GM12878 (cell line): ENCODE data around the gene CAMK2B. TPM values are rescaled to one million over a fixed set of nuclear protein-coding genes. Genes with fewer than 3 reads are reported as not detected.

Experiments used
- ATAC-seq: fragments of 200-7000 bp; cut with Tn5 transposase; 3 replicates; pipeline ENCODE4 v1.9.1; 2020; ENCODE audit warnings: mild to moderate bottlenecking, moderate library complexity
- BruUV-seq: library from RNA; stranded (reverse); fragments of 400-500 nt; replicated peaks from 2 replicates; lab custom pipeline; 2021; lab: Mats Ljungman, UMichigan
- CTCF ChIA-PET: fragments of 300-600 bp; sonication (Branson Sonifier 250); formaldehyde crosslinking; extraction: SDS; loops from one replicate; lab custom pipeline; 2021; ENCODE audit warnings: inconsistent platforms; lab: Yijun Ruan, JAX
- POLR2A ChIA-PET: fragments of 350-600 bp; formaldehyde crosslinking; extraction: SDS; loops from one replicate; lab custom pipeline; 2021; ENCODE audit warnings: inconsistent platforms; lab: Charles Lee
- RAD21 ChIA-PET: fragments of 300-600 bp; sonication (Branson Sonifier 250); formaldehyde crosslinking; loops from one replicate; lab custom pipeline; 2023; ENCODE audit warnings: antibody characterized with exemption; ENCODE audit not compliant: unreplicated experiment; lab: Charles Lee
- SMC1A ChIA-PET: fragments of 300-600 bp; sonication (Branson Sonifier 250); formaldehyde crosslinking; loops from one replicate; lab custom pipeline; 2023; ENCODE audit not compliant: unreplicated experiment, uncharacterized antibody; lab: Charles Lee
- DNase-seq: peaks from one replicate; pipeline ENCODE4 v3.0.0-alpha.2; 2011; ENCODE audit warnings: low read depth, low spot score
- FAIRE-seq: peaks from 3 replicates; lab custom pipeline; 2011; peaks lifted over from hg19 to GRCh38; lab: Jason Lieb, UNC
- H2AFZ ChIP-seq: 2 replicates; pipeline ENCODE4 v1.6.0; 2011; ENCODE audit warnings: low read depth, low read length, control low read depth; ENCODE audit not compliant: control insufficient read depth
- H3K27ac ChIP-seq: 2 replicates; pipeline ENCODE4 v1.5.1; 2011; ENCODE audit warnings: control low read depth; ENCODE audit not compliant: control insufficient read depth, insufficient read depth
- H3K27me3 ChIP-seq, 2 experiments: replicated peaks in 1 of 2; 2 replicates each; pipeline versions ENCODE4 v1.6.0 to v1.6.1; 2011; ENCODE audit warnings: low read length in 1 of 2; ENCODE audit not compliant: control insufficient read depth in 2 of 2, insufficient read depth in 2 of 2
- H3K36me3 ChIP-seq, 2 experiments: 2 replicates each; pipeline ENCODE4 v1.5.1; 2011; ENCODE audit warnings: low read length in 1 of 2; ENCODE audit not compliant: control insufficient read depth in 2 of 2, insufficient read depth in 2 of 2
- H3K4me1 ChIP-seq: 2 replicates; pipeline ENCODE4 v1.6.1; 2011; ENCODE audit warnings: mild to moderate bottlenecking, low read length, moderate library complexity, mixed read lengths; ENCODE audit not compliant: control insufficient read depth, insufficient read depth
- H3K4me2 ChIP-seq: 2 replicates; pipeline ENCODE4 v1.6.0; 2011; ENCODE audit warnings: control low read depth; ENCODE audit not compliant: control insufficient read depth, insufficient read depth
- H3K4me3 ChIP-seq: fragments of 200-600 bp; sonication (generic); 2 replicates; pipeline ENCODE4 v1.5.1; 2016
- H3K79me2 ChIP-seq: 2 replicates; pipeline ENCODE4 v1.6.0; 2011; ENCODE audit warnings: low read length; ENCODE audit not compliant: control insufficient read depth, insufficient read depth
- H3K9ac ChIP-seq: 2 replicates; pipeline ENCODE4 v1.8.0; 2011; ENCODE audit warnings: low read length, control low read depth, mixed read lengths; ENCODE audit not compliant: control insufficient read depth, insufficient read depth
- H3K9me3 ChIP-seq: replicated peaks from 3 replicates; pipeline ENCODE4 v1.5.1; 2011; ENCODE audit warnings: mild to moderate bottlenecking, low read length; ENCODE audit not compliant: control insufficient read depth, insufficient read depth
- H4K20me1 ChIP-seq: 2 replicates; pipeline ENCODE4 v1.6.0; 2011; ENCODE audit not compliant: control insufficient read depth, insufficient read depth
- BMI1 ChIP-seq: fragments of 450-650 bp; IDR thresholded peaks from 2 replicates; pipeline ENCODE4 v1.6.1; 2016; ENCODE audit warnings: mild to moderate bottlenecking, moderate library complexity, borderline replicate concordance
- BRCA1 ChIP-seq: IDR thresholded peaks from 2 replicates; pipeline ENCODE4 v1.6.1; 2011; ENCODE audit warnings: low read depth, low read length, improper control_type of control experiment
- CTCF ChIP-seq, 3 experiments: IDR thresholded peaks in 2 of 3; conservative IDR thresholded peaks in 1 of 3; 2 replicates each; pipeline ENCODE4 v1.5.1; 2011; ENCODE audit warnings: low read depth in 3 of 3, low read length in 3 of 3, mild to moderate bottlenecking in 3 of 3, control low read depth in 2 of 3, moderate library complexity in 2 of 3, inconsistent platforms in 1 of 3, mixed read lengths in 1 of 3; ENCODE audit not compliant: control insufficient read depth in 2 of 3, insufficient read depth in 1 of 3; ENCODE audit errors: extremely low read depth in 1 of 3
- DPF2 ChIP-seq: fragments of 450-650 bp; IDR thresholded peaks from 2 replicates; pipeline ENCODE4 v1.6.1; 2017; ENCODE audit warnings: mild to moderate bottlenecking
- GABPA ChIP-seq: IDR thresholded peaks from 2 replicates; pipeline ENCODE4 v1.6.1; 2014; ENCODE audit warnings: antibody characterized with exemption, low read depth, mild to moderate bottlenecking, inconsistent platforms
- GATAD2B ChIP-seq: fragments of 450-650 bp; conservative IDR thresholded peaks from 2 replicates; pipeline ENCODE4 v1.6.1; 2017; ENCODE audit warnings: low read depth, mild to moderate bottlenecking, moderate library complexity
- IKZF2 ChIP-seq, 2 experiments: fragments of 450-650 bp; IDR thresholded peaks; 2 replicates each; pipeline ENCODE4 v1.6.1; 2017; ENCODE audit warnings: mild to moderate bottlenecking in 2 of 2, moderate library complexity in 2 of 2
- LARP7 ChIP-seq: fragments of 450-650 bp; IDR thresholded peaks from 2 replicates; pipeline ENCODE4 v1.6.1; 2017; ENCODE audit warnings: mild to moderate bottlenecking
- MYB ChIP-seq: fragments of 150-350 bp; IDR thresholded peaks from 2 replicates; pipeline ENCODE4 v1.6.1; 2014; ENCODE audit warnings: mild to moderate bottlenecking, low read depth, low read length, borderline replicate concordance
- NR2C2 ChIP-seq: IDR thresholded peaks from 2 replicates; pipeline ENCODE4 v1.6.1; 2011; ENCODE audit warnings: borderline replicate concordance, low read depth; ENCODE audit not compliant: control insufficient read depth, insufficient read length
- POLR2AphosphoS2 ChIP-seq: IDR thresholded peaks from 2 replicates; pipeline ENCODE4 v1.6.1; 2011; ENCODE audit warnings: low read depth, mild to moderate bottlenecking, low read length, improper control_type of control experiment, moderate library complexity
- SIX5 ChIP-seq: IDR thresholded peaks from 2 replicates; pipeline ENCODE4 v1.6.1; 2011; ENCODE audit warnings: mild to moderate bottlenecking, low read depth, low read length, moderate library complexity; ENCODE audit not compliant: severe bottlenecking
- ZBTB40 ChIP-seq: fragments of 450-650 bp; IDR thresholded peaks from 2 replicates; pipeline ENCODE4 v1.6.1; 2016; ENCODE audit warnings: mild to moderate bottlenecking, moderate library complexity, borderline replicate concordance
- ZNF274 ChIP-seq: IDR thresholded peaks from one replicate; pipeline ENCODE4 v1.8.0; 2011; ENCODE audit not compliant: insufficient read length, insufficient read depth
- WGBS: methylation state at CpG from one replicate; pipeline ENCODE4 v1.1.6; 2016; ENCODE audit warnings: low lambda C conversion rate; ENCODE audit not compliant: insufficient replicate concordance, insufficient coverage; ENCODE audit errors: missing lambda C conversion rate; 5-methylcytosine and 5-hydroxymethylcytosine counted together
- in situ Hi-C: fragments of 300-500 bp; cut with MboI; formaldehyde crosslinking; loops from 9 replicates; pipeline ENCODE4 v1.14.3; 2018; ENCODE audit warnings: mixed read lengths
- intact Hi-C: fragments of 100-400 bp; cut with micrococcal nuclease; formaldehyde crosslinking; loops from one replicate; pipeline ENCODE4 v1.14.2; 2022; ENCODE audit not compliant: unreplicated experiment
- polyA plus RNA-seq, 11 experiments: library from polyadenylated mRNA; depleted of rRNA in 4 of 11; unstranded in 6 of 11; stranded (reverse) in 5 of 11; fragments of >200 nt; fragmentation: Nextera tagmentation in 4 of 11; fragmentation: Illumina TruSeq in 1 of 11; extraction: Ambion mirVana in 4 of 11; extraction: Trizol in 1 of 11; gene quantifications; 1 replicate in 1 of 11; 2 replicates in 10 of 11; pipeline versions ENCODE4 v1.2.1 to v1.2.3, GENCODE V29; 2011 to 2016; ENCODE audit warnings: inconsistent platforms in 2 of 11, missing spikeins in 2 of 11, low read depth in 1 of 11
- total RNA-seq, 4 experiments: library from RNA; depleted of rRNA in 3 of 4; stranded (reverse); fragments of >200 nt in 3 of 4; fragmentation: Illumina TruSeq in 1 of 4; extraction: Trizol in 1 of 4; gene quantifications; 2 replicates each; pipeline versions ENCODE4 v1.2.1 to v1.2.3, GENCODE V29; 2013 to 2021

The CAMK2B gene
- total and polyA plus RNA-seq, 10 of the 15 experiments (the other 5 are each of a cell fraction or from before 2014, with no cell fraction given), result 0.06 to 0.23 (median 0.11) TPM; not detected in 5

GRCh38 chr7:44232901-44233715 lies 92.3 kb downstream of the CAMK2B start:
- no peak for FAIRE-seq
- RAD21 ChIA-PET, result no interaction called here
- POLR2A ChIA-PET, result no interaction called here
- Histone ChIP-seq H3K27me3 (no peaks in the 10 kb centered on the region; a peak in 1 of 4 replicates), H3K4me3 (no peak overlapping the region), H2AFZ (no peak overlapping the region), H3K36me3 (no peaks in the 10 kb centered on the region), H3K4me2 (no peak overlapping the region), H3K4me1 (no peaks in the 10 kb centered on the region), H3K79me2 (no peaks in the 10 kb centered on the region), H4K20me1 (no peaks in the 10 kb centered on the region), H3K9ac (no peak overlapping the region), H3K27ac (no peak overlapping the region), H3K9me3 (no peaks in the 10 kb centered on the region)
- TF ChIP-seq NR2C2, result no peak
- TF ChIP-seq GATAD2B, result no peak
- no peak for TF ChIP-seq BRCA1
- no peak for TF ChIP-seq MYB
- no peak for TF ChIP-seq SIX5
- TF ChIP-seq DPF2, result no peak
- TF ChIP-seq ZBTB40, result no peak
- no peak for TF ChIP-seq POLR2AphosphoS2
- TF ChIP-seq BMI1, result no peak
- no peak for TF ChIP-seq GABPA
- no peak for TF ChIP-seq ZNF274
- no peak for TF ChIP-seq CTCF (IDR thresholded peaks at IDR 0.05 in 2 of 3, conservative IDR thresholded peaks at IDR 0.05 in 1 of 3; ENCODE audit: control insufficient read depth in 2 of 3, extremely low read depth in 1 of 3, insufficient read depth in 1 of 3, low read depth in 3 of 3, low read length in 3 of 3)
- no peak for TF ChIP-seq IKZF2 (IDR thresholded peaks at IDR 0.05)
- no peak for TF ChIP-seq LARP7
- WGBS, result 23% methylated on average over 22 of the region's 22 CpGs
- DNase-seq, result no peak
- no TSS peak for BruUV-seq
- intact Hi-C loops (no loop called here), in situ Hi-C loops (no loop called here)
- ATAC-seq, result no peak
- CTCF ChIA-PET, result no interaction called here
- SMC1A ChIA-PET, result no interaction called here
